Fibroblast of pulmonary artery (primary cell): ENCODE data around the gene TMEM182.

Experiments
- DNase-seq: peaks from one replicate; pipeline ENCODE4 v3.0.0-alpha.2; 2010; ENCODE audit warnings: low read depth
- H3K4me3 ChIP-seq: replicated peaks from 2 replicates; pipeline ENCODE4 v1.5.1; 2011; ENCODE audit warnings: low read depth, mild to moderate bottlenecking, control low read depth, low read length, moderate library complexity
- TF ChIP-seq, protein P1 (sequence below): IDR thresholded peaks from 2 replicates; pipeline ENCODE4 v1.5.1; 2011; ENCODE audit warnings: mild to moderate bottlenecking, control low read depth, low read length, inconsistent platforms; ENCODE audit errors: missing control alignments

The TMEM182 gene

DNA sequence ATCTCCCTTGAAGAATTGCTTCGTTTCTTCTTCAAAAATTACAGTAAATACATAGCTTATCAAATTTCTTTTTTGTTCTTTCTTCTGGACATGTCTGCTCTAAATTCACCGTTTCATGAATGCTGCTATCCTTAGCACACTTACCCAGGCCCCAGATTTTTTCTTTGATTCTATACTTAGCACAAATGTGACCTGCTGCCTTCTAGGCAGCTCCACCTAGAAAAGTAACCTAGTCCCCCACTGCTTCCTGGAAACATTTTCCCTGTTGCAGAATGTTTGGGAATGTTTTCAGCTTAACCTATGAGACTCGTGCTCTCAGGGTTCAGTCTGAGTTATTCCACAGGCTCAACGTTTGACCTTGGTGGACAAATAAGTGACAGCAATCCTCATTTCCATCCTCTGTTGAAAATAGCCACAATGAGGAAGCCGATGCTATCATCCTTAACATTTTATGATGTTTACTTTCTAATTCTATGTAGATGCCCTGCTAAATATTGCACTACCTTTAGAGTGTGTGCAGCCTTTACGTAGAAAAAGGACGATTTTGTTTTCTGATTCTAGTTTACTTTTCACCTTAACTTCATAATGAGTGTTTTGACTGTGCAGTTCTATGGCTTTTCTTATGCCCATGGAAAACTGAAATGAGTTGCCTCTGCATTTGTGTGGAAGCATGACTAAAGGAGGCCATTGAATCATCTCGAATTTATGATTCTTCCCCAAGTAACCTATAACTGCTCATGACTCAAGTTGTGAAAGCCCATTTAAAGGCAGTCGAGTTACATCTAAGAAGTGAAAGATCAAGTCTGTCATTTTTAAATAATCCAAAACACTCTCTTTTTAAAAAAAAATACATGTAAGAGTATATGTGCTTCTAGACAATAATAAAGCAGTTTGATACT lies 47.7 kb downstream of the TMEM182 start:
- no peak overlapping the region for H3K4me3 ChIP-seq
- TF ChIP-seq, protein P1, sequence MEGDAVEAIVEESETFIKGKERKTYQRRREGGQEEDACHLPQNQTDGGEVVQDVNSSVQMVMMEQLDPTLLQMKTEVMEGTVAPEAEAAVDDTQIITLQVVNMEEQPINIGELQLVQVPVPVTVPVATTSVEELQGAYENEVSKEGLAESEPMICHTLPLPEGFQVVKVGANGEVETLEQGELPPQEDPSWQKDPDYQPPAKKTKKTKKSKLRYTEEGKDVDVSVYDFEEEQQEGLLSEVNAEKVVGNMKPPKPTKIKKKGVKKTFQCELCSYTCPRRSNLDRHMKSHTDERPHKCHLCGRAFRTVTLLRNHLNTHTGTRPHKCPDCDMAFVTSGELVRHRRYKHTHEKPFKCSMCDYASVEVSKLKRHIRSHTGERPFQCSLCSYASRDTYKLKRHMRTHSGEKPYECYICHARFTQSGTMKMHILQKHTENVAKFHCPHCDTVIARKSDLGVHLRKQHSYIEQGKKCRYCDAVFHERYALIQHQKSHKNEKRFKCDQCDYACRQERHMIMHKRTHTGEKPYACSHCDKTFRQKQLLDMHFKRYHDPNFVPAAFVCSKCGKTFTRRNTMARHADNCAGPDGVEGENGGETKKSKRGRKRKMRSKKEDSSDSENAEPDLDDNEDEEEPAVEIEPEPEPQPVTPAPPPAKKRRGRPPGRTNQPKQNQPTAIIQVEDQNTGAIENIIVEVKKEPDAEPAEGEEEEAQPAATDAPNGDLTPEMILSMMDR = no peak
- no peak for DNase-seq

DNA sequence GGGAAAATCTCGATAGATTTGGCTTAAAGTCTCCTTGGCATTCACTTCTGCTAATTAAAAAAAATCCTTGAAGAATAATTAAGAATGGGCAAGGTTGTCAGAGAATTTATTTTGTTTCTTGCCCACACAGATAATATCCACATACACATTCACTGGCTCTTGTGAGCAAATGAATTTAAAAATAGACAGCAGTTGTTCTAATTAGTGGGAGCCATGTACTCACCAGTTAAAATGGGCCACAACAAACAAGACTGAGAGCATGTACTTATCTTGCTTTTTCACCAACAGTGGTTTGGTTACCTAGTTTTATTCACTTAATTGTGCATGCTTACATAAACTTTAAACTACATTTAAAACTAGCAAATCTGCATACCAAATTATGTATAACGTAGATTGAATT lies 53.5 kb downstream of the TMEM182 start:
- H3K4me3 ChIP-seq = no peak overlapping the region
- TF ChIP-seq, protein P1 = no peak
- DNase-seq = no peak

DNA sequence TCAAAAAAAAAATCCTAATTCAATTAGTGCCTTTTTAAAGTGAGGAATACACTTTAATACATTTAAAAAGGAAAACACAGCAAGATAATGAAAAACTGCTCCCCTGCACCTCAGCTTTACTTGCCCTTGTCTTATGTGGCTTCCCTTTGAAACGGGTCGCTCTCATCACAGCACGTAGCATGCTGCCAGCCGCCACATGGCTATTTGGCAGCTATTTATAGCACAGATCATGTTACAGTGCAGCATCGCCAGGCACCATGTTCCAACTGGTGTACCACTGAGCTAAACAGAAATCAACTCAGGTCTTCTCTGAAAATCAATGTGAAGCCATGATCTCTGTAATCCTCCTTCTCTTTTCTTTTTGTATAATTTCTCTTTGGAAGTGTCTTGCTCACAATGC lies 65.1 kb downstream of the TMEM182 start:
- no peak overlapping the region for H3K4me3 ChIP-seq
- DNase-seq = peak; percentile 4
- TF ChIP-seq, protein P1 = no peak

DNA sequence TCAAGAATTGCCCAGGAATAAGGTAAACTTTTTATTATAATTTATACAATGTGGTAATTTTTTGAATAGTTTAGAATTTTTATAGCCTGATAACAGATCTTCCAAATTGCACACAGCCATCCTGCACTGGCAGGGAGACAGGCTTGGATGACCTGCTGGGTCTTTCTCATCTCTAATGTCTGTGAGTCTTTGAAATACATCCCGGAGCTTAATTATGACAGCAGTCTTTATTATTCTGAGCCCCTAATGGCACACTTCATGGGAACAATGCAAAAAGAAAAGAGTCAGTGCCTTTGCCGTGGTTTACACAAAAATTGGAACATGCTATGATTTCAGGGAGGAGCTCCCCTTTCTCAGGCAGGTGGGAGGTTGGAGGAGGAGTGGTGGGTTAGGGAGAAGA lies 71.0 kb downstream of the TMEM182 start:
- DNase-seq = no peak
- TF ChIP-seq, protein P1 = no peak
- H3K4me3 ChIP-seq = no peak overlapping the region

DNA sequence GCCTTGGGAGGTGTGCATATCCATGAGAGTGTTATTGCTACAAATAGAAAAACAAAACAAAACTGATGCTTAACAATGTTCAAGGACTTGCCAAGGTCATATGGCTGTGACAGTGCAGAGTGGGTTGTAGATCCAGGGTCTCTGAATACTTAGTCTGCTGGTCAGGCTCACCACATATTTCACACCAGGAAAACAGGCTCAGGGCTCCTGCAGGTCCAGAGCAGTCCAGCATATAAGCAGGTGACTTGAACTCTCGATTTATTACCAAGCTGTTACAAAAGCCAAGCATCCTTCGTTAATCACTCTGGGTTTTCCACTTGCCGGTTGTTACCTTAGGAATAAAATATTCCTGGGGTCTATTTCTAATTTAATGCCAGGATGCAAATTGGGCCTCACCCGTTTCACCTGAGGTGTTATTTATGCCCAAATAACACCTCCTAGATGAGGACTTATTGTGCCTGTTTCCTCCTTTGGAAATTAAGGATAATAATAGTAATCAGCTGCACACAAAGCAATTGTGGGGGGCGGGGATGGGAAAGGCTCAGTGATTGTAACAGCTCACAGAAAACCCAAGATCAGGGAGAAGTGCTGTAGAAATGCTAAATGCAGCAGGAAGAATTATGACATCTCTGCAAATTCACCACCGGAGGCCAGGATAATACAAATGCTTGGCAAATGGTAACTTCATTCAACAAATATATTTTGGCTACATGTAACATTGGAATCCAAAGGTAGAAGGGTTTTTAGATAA lies 72.9 kb downstream of the TMEM182 start:
- TF ChIP-seq, protein P1 = no peak
- H3K4me3 ChIP-seq = no peak overlapping the region
- DNase-seq = no peak

DNA sequence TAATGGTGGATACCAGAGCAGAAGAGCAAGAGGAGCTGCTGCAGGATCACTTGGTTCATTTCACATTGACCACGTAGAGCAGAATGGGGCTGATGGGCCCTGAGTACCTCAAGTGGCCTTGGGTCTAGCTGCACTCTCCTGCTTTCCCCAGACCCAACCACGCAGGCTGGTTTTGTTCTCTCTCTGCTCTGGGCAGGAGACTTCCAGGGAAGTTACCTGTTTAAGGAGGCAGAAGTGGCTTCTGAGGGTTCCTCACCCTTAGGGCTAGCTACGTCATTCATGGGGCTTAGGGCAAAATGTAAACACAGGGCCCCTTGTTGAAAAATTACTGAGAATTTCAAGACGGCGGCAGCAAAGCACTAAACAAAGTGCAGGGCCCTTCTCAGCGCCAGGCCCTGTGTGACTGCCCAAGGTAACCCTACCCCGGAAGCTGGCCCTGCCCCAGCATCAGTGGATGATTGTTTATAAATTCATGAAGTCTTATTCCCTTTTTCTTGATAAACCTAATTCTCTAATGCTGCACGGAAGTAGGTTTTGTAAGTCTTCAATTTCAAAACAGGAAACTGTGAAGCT lies 75.9 kb downstream of the TMEM182 start:
- DNase-seq = no peak
- H3K4me3 ChIP-seq = no peak overlapping the region
- TF ChIP-seq, protein P1 = no peak
